ENCODE results near the gene RTN4R. TPM values are rescaled to one million over a fixed set of nuclear protein-coding genes. Genes with fewer than 3 reads are reported as not detected.

Gene RTN4R
- total RNA-seq, 2 donors from 2014 or later, result 12.8 to 17.7 TPM

DNA sequence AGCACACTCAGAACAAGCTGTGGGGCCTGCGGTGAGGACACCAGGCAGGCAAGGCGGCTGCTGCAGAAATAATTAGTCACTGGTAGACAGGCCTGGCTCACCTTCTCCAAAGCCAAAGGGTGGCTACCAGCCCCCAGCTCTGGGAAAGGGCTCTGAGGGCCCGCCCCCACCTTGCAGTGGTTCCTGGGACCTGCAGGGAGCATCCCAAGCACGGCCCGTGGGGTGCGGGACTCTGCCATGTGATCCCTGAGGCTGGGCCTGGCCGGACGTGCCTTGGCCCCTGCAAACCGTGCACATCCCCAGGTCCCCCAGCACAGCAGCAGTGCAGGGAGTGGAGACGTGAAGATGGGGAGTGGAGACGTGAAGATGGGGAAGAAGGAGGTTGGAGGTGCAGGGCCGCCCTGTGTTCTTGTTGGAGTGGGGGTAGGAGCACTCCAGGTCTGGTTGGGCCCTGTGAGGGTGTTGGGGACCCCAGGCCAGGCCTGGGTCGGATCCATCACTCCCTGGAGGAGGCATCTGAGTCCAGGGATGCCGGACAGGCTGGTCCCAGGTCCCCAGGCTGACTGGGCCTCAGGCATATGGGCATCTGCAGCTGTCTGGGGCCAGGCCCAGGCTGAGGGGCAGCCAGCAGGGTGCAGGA is 41.9 kb downstream of the RTN4R start:
- Mint-ChIP-seq H3K4me3 (no peak overlapping the region), H3K36me3 (ENCODE audit: low read depth) (no peaks in the 10 kb centered on the region), H3K9me3 (peaks cover 4% of the 10 kb centered on the region), H3K27ac (no peak overlapping the region), H3K27me3 (ENCODE audit: insufficient read depth) (no peaks in the 10 kb centered on the region), H3K4me1 (no peaks in the 10 kb centered on the region)
- H3K4me1 ChIP-seq (ENCODE audit: control insufficient read depth, insufficient read depth, low read length), result no peaks in the 10 kb centered on the region
- no peak for DNase-seq
- 67 to 83% methylated on average over 1 to 13 of the region's 14 CpGs for WGBS, 2 experiments (ENCODE audit: insufficient coverage in 1 of 2, insufficient read length in 1 of 2)
- no peak overlapping the region for H3K9ac ChIP-seq (ENCODE audit: extremely low read depth, low read length, poor library complexity, severe bottlenecking)
- no peaks in the 10 kb centered on the region for H3K27me3 ChIP-seq (ENCODE audit: control insufficient read depth, insufficient read depth, low read length, poor library complexity, severe bottlenecking)
- H3K9me3 ChIP-seq (ENCODE audit: control insufficient read depth, low read length), result no peaks in the 10 kb centered on the region
- no peak overlapping the region for H3K27ac ChIP-seq (ENCODE audit: low read depth, low read length)
- no peak overlapping the region for H3K4me3 ChIP-seq (ENCODE audit: low read length)
- TF ChIP-seq, protein P1, sequence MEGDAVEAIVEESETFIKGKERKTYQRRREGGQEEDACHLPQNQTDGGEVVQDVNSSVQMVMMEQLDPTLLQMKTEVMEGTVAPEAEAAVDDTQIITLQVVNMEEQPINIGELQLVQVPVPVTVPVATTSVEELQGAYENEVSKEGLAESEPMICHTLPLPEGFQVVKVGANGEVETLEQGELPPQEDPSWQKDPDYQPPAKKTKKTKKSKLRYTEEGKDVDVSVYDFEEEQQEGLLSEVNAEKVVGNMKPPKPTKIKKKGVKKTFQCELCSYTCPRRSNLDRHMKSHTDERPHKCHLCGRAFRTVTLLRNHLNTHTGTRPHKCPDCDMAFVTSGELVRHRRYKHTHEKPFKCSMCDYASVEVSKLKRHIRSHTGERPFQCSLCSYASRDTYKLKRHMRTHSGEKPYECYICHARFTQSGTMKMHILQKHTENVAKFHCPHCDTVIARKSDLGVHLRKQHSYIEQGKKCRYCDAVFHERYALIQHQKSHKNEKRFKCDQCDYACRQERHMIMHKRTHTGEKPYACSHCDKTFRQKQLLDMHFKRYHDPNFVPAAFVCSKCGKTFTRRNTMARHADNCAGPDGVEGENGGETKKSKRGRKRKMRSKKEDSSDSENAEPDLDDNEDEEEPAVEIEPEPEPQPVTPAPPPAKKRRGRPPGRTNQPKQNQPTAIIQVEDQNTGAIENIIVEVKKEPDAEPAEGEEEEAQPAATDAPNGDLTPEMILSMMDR (conservative IDR thresholded peaks at IDR 0.05), result no peak
- H3K36me3 ChIP-seq (ENCODE audit: control insufficient read depth, insufficient read depth, low read length), result no peaks in the 10 kb centered on the region

DNA sequence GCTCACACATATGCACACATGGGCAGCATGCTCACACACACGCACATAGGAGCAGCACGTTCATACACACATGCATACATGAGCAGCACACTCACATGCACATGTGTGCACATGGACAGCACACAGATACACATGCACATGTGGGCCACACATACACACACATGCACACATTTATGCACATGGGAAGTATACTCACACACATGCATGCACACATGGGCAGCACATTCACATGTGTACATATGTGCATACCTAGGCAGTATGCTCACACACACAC is 42.5 kb downstream of the RTN4R start:
- H3K27ac Mint-ChIP-seq, result no peak overlapping the region
- H3K27me3 ChIP-seq (ENCODE audit: control insufficient read depth, insufficient read depth, low read length, poor library complexity, severe bottlenecking), result no peaks in the 10 kb centered on the region
- H3K9ac ChIP-seq (ENCODE audit: extremely low read depth, low read length, poor library complexity, severe bottlenecking), result no peak overlapping the region
- H3K9me3 Mint-ChIP-seq, result peaks cover 4% of the 10 kb centered on the region
- WGBS, 2 experiments (ENCODE audit: insufficient coverage in 1 of 2, insufficient read length in 1 of 2), result 86 to 88% methylated on average over 2 of the region's 2 CpGs
- H3K27ac ChIP-seq (ENCODE audit: low read depth, low read length), result no peak overlapping the region
- H3K36me3 Mint-ChIP-seq (ENCODE audit: low read depth), result no peaks in the 10 kb centered on the region
- H3K27me3 Mint-ChIP-seq (ENCODE audit: insufficient read depth), result no peaks in the 10 kb centered on the region
- DNase-seq, result no peak
- no peaks in the 10 kb centered on the region for H3K9me3 ChIP-seq (ENCODE audit: control insufficient read depth, low read length)
- TF ChIP-seq, protein P1 (conservative IDR thresholded peaks at IDR 0.05), result no peak
- H3K4me1 ChIP-seq (ENCODE audit: control insufficient read depth, insufficient read depth, low read length), result no peaks in the 10 kb centered on the region
- no peak overlapping the region for H3K4me3 ChIP-seq (ENCODE audit: low read length)
- no peaks in the 10 kb centered on the region for H3K4me1 Mint-ChIP-seq
- no peaks in the 10 kb centered on the region for H3K36me3 ChIP-seq (ENCODE audit: control insufficient read depth, insufficient read depth, low read length)
- H3K4me3 Mint-ChIP-seq, result no peak overlapping the region

GRCh38 chr22:20224917-20225692 is 43.0 kb downstream of the RTN4R start:
- no peaks in the 10 kb centered on the region for H3K27me3 Mint-ChIP-seq (ENCODE audit: insufficient read depth)
- no peaks in the 10 kb centered on the region for H3K27me3 ChIP-seq (ENCODE audit: control insufficient read depth, insufficient read depth, low read length, poor library complexity, severe bottlenecking)
- no peaks in the 10 kb centered on the region for H3K36me3 ChIP-seq (ENCODE audit: control insufficient read depth, insufficient read depth, low read length)
- H3K4me1 Mint-ChIP-seq, result no peaks in the 10 kb centered on the region
- TF ChIP-seq, protein P1 (conservative IDR thresholded peaks at IDR 0.05), result no peak
- H3K9me3 ChIP-seq (ENCODE audit: control insufficient read depth, low read length), result no peaks in the 10 kb centered on the region
- no peak overlapping the region for H3K27ac Mint-ChIP-seq
- H3K9me3 Mint-ChIP-seq, result peaks cover 4% of the 10 kb centered on the region
- no peaks in the 10 kb centered on the region for H3K4me1 ChIP-seq (ENCODE audit: control insufficient read depth, insufficient read depth, low read length)
- no peak overlapping the region for H3K27ac ChIP-seq (ENCODE audit: low read depth, low read length)
- H3K36me3 Mint-ChIP-seq (ENCODE audit: low read depth), result no peaks in the 10 kb centered on the region
- no peak overlapping the region for H3K4me3 ChIP-seq (ENCODE audit: low read length)
- no peak for DNase-seq
- H3K4me3 Mint-ChIP-seq, result no peak overlapping the region
- 86 to 92% methylated on average over 10 to 18 of the region's 18 CpGs for WGBS, 2 experiments (ENCODE audit: insufficient coverage in 1 of 2, insufficient read length in 1 of 2)
- no peak overlapping the region for H3K9ac ChIP-seq (ENCODE audit: extremely low read depth, low read length, poor library complexity, severe bottlenecking)
